NOMO-1 treated with dmso at 0.1 percent for 144 hours (cell line): ENCODE data around the gene CLPSL2.

ENCODE experiments used
- DNase-seq: peaks from one replicate; lab custom pipeline; 2025; ENCODE audit not compliant: unreplicated experiment; lab: John Stamatoyannopoulos, UW

The CLPSL2 gene

GRCh38 chr6:35746516-35746915 lies 29.9 kb upstream of the CLPSL2 start:
- no peak for DNase-seq

GRCh38 chr6:35747877-35748276 lies 28.5 kb upstream of the CLPSL2 start:
- DNase-seq: no peak

GRCh38 chr6:35750557-35750956 lies 25.8 kb upstream of the CLPSL2 start:
- no peak for DNase-seq

- no peak for DNase-seq
Observed at GRCh38 chr6:35751594-35751993, 24.8 kb upstream of the CLPSL2 start.

- no peak for DNase-seq
Observed at GRCh38 chr6:35752330-35752729, 24.1 kb upstream of the CLPSL2 start.

- DNase-seq: no peak
Observed at GRCh38 chr6:35754452-35755277, 21.7 kb upstream of the CLPSL2 start.

GRCh38 chr6:35755278-35755924 lies 21.0 kb upstream of the CLPSL2 start:
- no peak for DNase-seq

- no peak for DNase-seq
Observed at GRCh38 chr6:35757456-35758123, 18.8 kb upstream of the CLPSL2 start.

- no peak for DNase-seq
Observed at GRCh38 chr6:35759426-35759825, 17.0 kb upstream of the CLPSL2 start.

GRCh38 chr6:35765739-35766138 lies 10.7 kb upstream of the CLPSL2 start:
- no peak for DNase-seq

- DNase-seq: no peak
Observed at GRCh38 chr6:35769211-35769610, 7.2 kb upstream of the CLPSL2 start.

GRCh38 chr6:35771343-35771627 lies 5.1 kb upstream of the CLPSL2 start:
- DNase-seq: no peak

GRCh38 chr6:35774116-35774794 lies 2.1 kb upstream of the CLPSL2 start:
- DNase-seq: no peak

- no peak for DNase-seq
Observed at GRCh38 chr6:35775031-35775430, 1.4 kb upstream of the CLPSL2 start.

GRCh38 chr6:35777356-35778102 lies 1.1 kb downstream of the CLPSL2 start:
- no peak for DNase-seq

- DNase-seq: no peak
Observed at GRCh38 chr6:35778437-35778836, 2.0 kb downstream of the CLPSL2 start.

- DNase-seq: no peak
Observed at GRCh38 chr6:35780719-35781118, 4.3 kb downstream of the CLPSL2 start, which contains the start of gene CLPSL1. Gene CLPSL1 (plus strand): TSS chr6:35781019. CDS start chr6:35781111, 92 bp downstream.

GRCh38 chr6:35781290-35781689 lies 4.9 kb downstream of the CLPSL2 start:
- DNase-seq: no peak

GRCh38 chr6:35782424-35782823 lies 6.0 kb downstream of the CLPSL2 start:
- DNase-seq: no peak

- DNase-seq: no peak
Observed at GRCh38 chr6:35784200-35784599, 7.8 kb downstream of the CLPSL2 start.

GRCh38 chr6:35786272-35786671 lies 9.9 kb downstream of the CLPSL2 start:
- no peak for DNase-seq
